H1 (cell line): Measurements from ENCODE around the gene GRID2. TPM values are rescaled to one million over a fixed set of nuclear protein-coding genes. Genes with fewer than 3 reads are reported as not detected.

Source experiments
- CTCF ChIA-PET: fragments of 300-600 bp; sonication (Branson Sonifier 250); formaldehyde crosslinking; loops from one replicate; lab custom pipeline; 2021; ENCODE audit not compliant: partially characterized antibody; lab: Charles Lee
- POLR2A ChIA-PET: fragments of 300-600 bp; sonication (Branson Sonifier 250); formaldehyde crosslinking; loops from one replicate; lab custom pipeline; 2021; ENCODE audit warnings: inconsistent platforms; ENCODE audit not compliant: partially characterized antibody; lab: Charles Lee
- DNase-seq, 2 experiments: peaks; one replicate each; pipeline versions ENCODE4 v3.0.0 to v3.0.0-alpha.2; 2010 to 2022; ENCODE audit warnings: low spot score in 2 of 2, low read depth in 1 of 2, mixed read lengths in 1 of 2
- FAIRE-seq: peaks from 2 replicates; lab custom pipeline; 2011; peaks lifted over from hg19 to GRCh38; lab: Jason Lieb, UNC
- H2AFZ ChIP-seq: 2 replicates; pipeline ENCODE4 v1.8.1; 2012; ENCODE audit warnings: low read length, inconsistent platforms
- H2AK5ac ChIP-seq: 2 replicates; pipeline ENCODE4 v1.6.1; 2013; ENCODE audit warnings: low read depth, low read length
- H2BK120ac ChIP-seq: replicated peaks from 2 replicates; pipeline ENCODE3; 2013; ENCODE audit warnings: low read depth, low read length, inconsistent platforms
- H2BK12ac ChIP-seq: 2 replicates; pipeline ENCODE4 v1.6.1; 2013; ENCODE audit warnings: low read depth, low read length
- H2BK15ac ChIP-seq: 2 replicates; pipeline ENCODE4 v1.6.1; 2013; ENCODE audit warnings: low read length
- H2BK20ac ChIP-seq: 2 replicates; pipeline ENCODE4 v1.6.1; 2013; ENCODE audit warnings: low read length
- H2BK5ac ChIP-seq: 2 replicates; pipeline ENCODE4 v1.6.1; 2013; ENCODE audit warnings: low read depth, low read length
- H3K14ac ChIP-seq: 2 replicates; pipeline ENCODE4 v1.6.1; 2013; ENCODE audit warnings: inconsistent platforms; ENCODE audit not compliant: insufficient read length
- H3K18ac ChIP-seq: 2 replicates; pipeline ENCODE4 v1.6.1; 2013; ENCODE audit warnings: low read length; ENCODE audit errors: extremely low read depth
- H3K23ac ChIP-seq: 2 replicates; pipeline ENCODE4 v1.6.1; 2013; ENCODE audit warnings: inconsistent platforms; ENCODE audit not compliant: insufficient read length
- H3K23me2 ChIP-seq: 2 replicates; pipeline ENCODE4 v1.6.1; 2013; ENCODE audit warnings: low read depth, low read length
- H3K27ac ChIP-seq: 2 replicates; pipeline ENCODE4 v1.6.1; 2011; ENCODE audit warnings: low read depth, low read length, inconsistent platforms
- H3K27me3 ChIP-seq, 4 experiments: replicated peaks in 1 of 4; 1 replicate in 1 of 4; 2 replicates in 3 of 4; pipeline versions ENCODE4 v1.6.1 to v1.8.1; 2011 to 2013; ENCODE audit warnings: low read length in 3 of 4, mild to moderate bottlenecking in 3 of 4, inconsistent platforms in 2 of 4, mixed read lengths in 2 of 4, moderate library complexity in 1 of 4; ENCODE audit not compliant: control insufficient read depth in 3 of 4, insufficient read depth in 3 of 4; ENCODE audit errors: extremely low read depth in 1 of 4
- H3K36me3 ChIP-seq, 4 experiments: 2 replicates each; pipeline versions ENCODE4 v1.6.1 to v1.8.1; 2011 to 2013; ENCODE audit warnings: mild to moderate bottlenecking in 4 of 4, low read length in 3 of 4, moderate library complexity in 2 of 4, control low read depth in 1 of 4, inconsistent platforms in 1 of 4; ENCODE audit not compliant: insufficient read depth in 4 of 4, control insufficient read depth in 2 of 4
- H3K4ac ChIP-seq: replicated peaks from 2 replicates; pipeline ENCODE3; 2013; ENCODE audit warnings: low read length, low read depth, mixed read lengths, inconsistent platforms; ENCODE audit not compliant: insufficient read length
- H3K4me1 ChIP-seq, 4 experiments: replicated peaks in 1 of 4; 1 replicate in 1 of 4; 2 replicates in 3 of 4; pipeline versions ENCODE4 v1.6.1 to v1.8.1; 2011 to 2013; ENCODE audit warnings: low read length in 3 of 4, inconsistent platforms in 2 of 4, mixed read lengths in 1 of 4; ENCODE audit not compliant: insufficient read depth in 4 of 4, control insufficient read depth in 3 of 4
- H3K4me2 ChIP-seq, 2 experiments: 2 replicates each; pipeline versions ENCODE4 v1.6.1 to v1.8.1; 2011 to 2013; ENCODE audit warnings: low read depth in 2 of 2, low read length in 2 of 2, control low read depth in 1 of 2, inconsistent platforms in 1 of 2, mild to moderate bottlenecking in 1 of 2; ENCODE audit not compliant: insufficient read depth in 1 of 2
- H3K4me3 ChIP-seq, 4 experiments: fragments of 200-600, 300-600 bp in 1 of 4; sonication (generic), shearing (Covaris generic), sonication (Bioruptor Twin) in 1 of 4; 2 replicates each; pipeline versions ENCODE4 v1.5.1 to v1.8.1; 2011 to 2016; ENCODE audit warnings: low read length in 4 of 4, low read depth in 3 of 4, control low read depth in 2 of 4, inconsistent platforms in 2 of 4, mild to moderate bottlenecking in 2 of 4, mixed read lengths in 1 of 4, moderate library complexity in 1 of 4; ENCODE audit not compliant: insufficient read depth in 2 of 4; ENCODE audit errors: extremely low read depth in 1 of 4
- H3K56ac ChIP-seq: replicated peaks from 2 replicates; pipeline ENCODE3; 2013; ENCODE audit warnings: low read depth, mild to moderate bottlenecking, mixed read lengths, low read length, inconsistent platforms; ENCODE audit not compliant: insufficient read length
- H3K79me1 ChIP-seq: 2 replicates; pipeline ENCODE4 v1.6.1; 2013; ENCODE audit warnings: low read depth, low read length, control low read depth
- H3K79me2 ChIP-seq, 2 experiments: 2 replicates each; pipeline versions ENCODE4 v1.6.1 to v1.8.1; 2012 to 2013; ENCODE audit warnings: low read length in 2 of 2, mild to moderate bottlenecking in 2 of 2, inconsistent platforms in 1 of 2; ENCODE audit not compliant: insufficient read depth in 2 of 2, control insufficient read depth in 1 of 2
- H3K9ac ChIP-seq, 4 experiments: replicated peaks in 1 of 4; 1 replicate in 1 of 4; 2 replicates in 3 of 4; pipeline versions ENCODE4 v1.6.1 to v1.8.1; 2011 to 2013; ENCODE audit warnings: low read depth in 3 of 4, low read length in 3 of 4, control low read depth in 2 of 4, mild to moderate bottlenecking in 2 of 4, moderate library complexity in 2 of 4, inconsistent platforms in 1 of 4; ENCODE audit errors: extremely low read depth in 1 of 4
- H3K9me3 ChIP-seq, 2 experiments: 2 replicates each; pipeline versions ENCODE4 v1.6.1 to v1.8.1; 2012 to 2013; ENCODE audit warnings: mild to moderate bottlenecking in 2 of 2, moderate library complexity in 2 of 2, control low read depth in 1 of 2, inconsistent platforms in 1 of 2, low read depth in 1 of 2, low read length in 1 of 2, mixed read lengths in 1 of 2; ENCODE audit not compliant: insufficient read depth in 2 of 2
- H4K20me1 ChIP-seq, 2 experiments: replicated peaks in 1 of 2; 2 replicates each; pipeline versions ENCODE3 to v1.8.1; 2011 to 2013; ENCODE audit warnings: inconsistent platforms in 2 of 2, low read length in 2 of 2, mild to moderate bottlenecking in 1 of 2; ENCODE audit not compliant: insufficient read depth in 2 of 2, control insufficient read depth in 1 of 2
- H4K5ac ChIP-seq: 2 replicates; pipeline ENCODE4 v1.6.1; 2013; ENCODE audit warnings: low read length, low read depth, mixed read lengths, inconsistent platforms; ENCODE audit not compliant: insufficient read length
- H4K8ac ChIP-seq: 2 replicates; pipeline ENCODE4 v1.8.0; 2013; ENCODE audit warnings: mild to moderate bottlenecking, moderate library complexity, low read length, inconsistent platforms; ENCODE audit not compliant: insufficient read depth; ENCODE audit errors: extremely low read depth
- H4K91ac ChIP-seq: replicated peaks from 2 replicates; pipeline ENCODE3; 2013; ENCODE audit warnings: low read length, mixed read lengths, inconsistent platforms; ENCODE audit not compliant: insufficient read length
- BCL11A ChIP-seq, 2 experiments: IDR thresholded peaks; one replicate each; pipeline ENCODE4 v1.6.1; 2011; ENCODE audit warnings: low read depth in 2 of 2, low read length in 2 of 2, mild to moderate bottlenecking in 2 of 2
- CBX8 ChIP-seq: fragments of 300-800, 300-1000 bp; sonication (generic); IDR thresholded peaks from 2 replicates; pipeline ENCODE4 v1.7.1; 2016; ENCODE audit warnings: low read depth, low read length, borderline replicate concordance
- CHD2 ChIP-seq: IDR thresholded peaks from 2 replicates; pipeline ENCODE4 v1.6.1; 2012; ENCODE audit warnings: low read length, improper control_type of control experiment
- CREB1 ChIP-seq: IDR thresholded peaks from 2 replicates; pipeline ENCODE4 v1.6.1; 2012; ENCODE audit warnings: inconsistent platforms
- HDAC6 ChIP-seq: IDR thresholded peaks from one replicate; pipeline ENCODE4 v1.7.1; 2012; ENCODE audit warnings: low read depth, mild to moderate bottlenecking, inconsistent platforms, low read length, moderate library complexity
- MAFK ChIP-seq: IDR thresholded peaks from 2 replicates; pipeline ENCODE4 v1.6.1; 2012; ENCODE audit warnings: low read depth, mild to moderate bottlenecking, improper control_type of control experiment, low read length
- NANOG ChIP-seq: IDR thresholded peaks from 2 replicates; pipeline ENCODE4 v1.6.1; 2011; ENCODE audit warnings: low read length, low read depth, mild to moderate bottlenecking, inconsistent platforms; ENCODE audit not compliant: insufficient read depth, poor library complexity, severe bottlenecking
- NRF1 ChIP-seq: IDR thresholded peaks from 2 replicates; pipeline ENCODE4 v1.6.1; 2011; ENCODE audit warnings: mild to moderate bottlenecking, low read depth, low read length, improper control_type of control experiment
- SRF ChIP-seq: IDR thresholded peaks from 2 replicates; pipeline ENCODE4 v1.6.1; 2011; ENCODE audit warnings: mild to moderate bottlenecking, low read depth, low read length, moderate library complexity
- TBP ChIP-seq: IDR thresholded peaks from 2 replicates; pipeline ENCODE4 v1.6.1; 2011; ENCODE audit warnings: low read depth, low read length, improper control_type of control experiment
- TEAD4 ChIP-seq: IDR thresholded peaks from 2 replicates; pipeline ENCODE4 v1.6.1; 2012; ENCODE audit warnings: low read depth, low read length, inconsistent platforms, mixed read lengths
- polyA plus RNA-seq, 7 experiments: library from polyadenylated mRNA; depleted of rRNA in 3 of 7; stranded (reverse) in 5 of 7; unstranded in 2 of 7; fragments of >200 nt in 5 of 7; fragments of 200-250 nt in 2 of 7; gene quantifications; 1 replicate in 5 of 7; 2 replicates in 1 of 7; 4 replicates in 1 of 7; pipeline versions ENCODE4 v1.2.1 to v1.2.3, GENCODE V29; 2011 to 2013; ENCODE audit warnings: missing spikeins in 2 of 7, mixed read lengths in 2 of 7
- total RNA-seq: library from RNA; stranded (reverse); fragmentation: NEBNext Ultra II Directional; extraction: Animal tissue kit (Norgen Biotek cat#: 25700); gene quantifications from 2 replicates; pipeline ENCODE4 v1.2.1, GENCODE V29; 2021
- TF ChIP-seq, protein P1 (sequence below), 3 experiments: IDR thresholded peaks; 1 replicate in 2 of 3; 2 replicates in 1 of 3; pipeline versions ENCODE4 v1.5.1 to v1.6.1; 2011; ENCODE audit warnings: low read length in 3 of 3, mild to moderate bottlenecking in 3 of 3, inconsistent platforms in 2 of 3, low read depth in 1 of 3, moderate library complexity in 1 of 3; ENCODE audit not compliant: insufficient read depth in 1 of 3; ENCODE audit errors: control extremely low read depth in 1 of 3
- TF ChIP-seq, protein P2 (sequence below): IDR thresholded peaks from 2 replicates; pipeline ENCODE4 v1.6.1; 2011; ENCODE audit warnings: low read length, improper control_type of control experiment

Gene GRID2
- total and polyA plus RNA-seq, 2 of the 8 experiments (the other 6 are each of a cell fraction or from before 2014, with no cell fraction given): 31.1 to 81.9 TPM

DNA sequence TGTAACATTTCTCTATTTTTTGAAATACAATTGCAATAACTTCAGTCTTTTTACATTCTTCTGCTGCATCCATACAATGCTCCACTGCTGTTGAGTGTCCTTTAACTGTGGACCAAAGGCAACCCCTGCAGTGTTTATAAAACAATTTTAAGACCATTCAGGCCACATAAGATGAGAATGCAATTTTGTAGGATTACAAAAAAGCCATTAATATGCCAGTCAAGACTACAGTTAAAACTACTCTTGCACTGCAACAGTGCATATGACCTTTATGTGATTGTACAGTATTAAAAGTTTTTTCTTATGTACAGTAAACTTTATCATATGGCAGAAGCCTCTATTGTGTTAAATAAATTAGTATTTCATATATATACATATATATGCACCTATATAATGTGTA is 1469.1 kb downstream of the GRID2 start:
- no peaks in the 10 kb centered on the region for H3K79me1 ChIP-seq
- DNase-seq (no peak), FAIRE-seq (no peak)
- no peaks in the 10 kb centered on the region for H3K79me2 ChIP-seq
- no peak overlapping the region for H2BK15ac ChIP-seq
- H3K23ac ChIP-seq: no peak overlapping the region
- no peaks in the 10 kb centered on the region for H3K27me3 ChIP-seq
- H3K4me1 ChIP-seq: no peaks in the 10 kb centered on the region
- no peak overlapping the region for H3K4me3 ChIP-seq
- H3K18ac ChIP-seq: no peak overlapping the region
- no peak overlapping the region for H2BK12ac ChIP-seq
- POLR2A ChIA-PET: no interaction called here
- no peaks in the 10 kb centered on the region for H3K9me3 ChIP-seq
- H2BK20ac ChIP-seq: no peak overlapping the region
- no peak overlapping the region for H2AK5ac ChIP-seq
- H3K27ac ChIP-seq: no peak overlapping the region
- H3K14ac ChIP-seq: no peak overlapping the region
- no peaks in the 10 kb centered on the region for H4K20me1 ChIP-seq
- no peak overlapping the region for H2BK120ac ChIP-seq
- TF ChIP-seq, protein P1, sequence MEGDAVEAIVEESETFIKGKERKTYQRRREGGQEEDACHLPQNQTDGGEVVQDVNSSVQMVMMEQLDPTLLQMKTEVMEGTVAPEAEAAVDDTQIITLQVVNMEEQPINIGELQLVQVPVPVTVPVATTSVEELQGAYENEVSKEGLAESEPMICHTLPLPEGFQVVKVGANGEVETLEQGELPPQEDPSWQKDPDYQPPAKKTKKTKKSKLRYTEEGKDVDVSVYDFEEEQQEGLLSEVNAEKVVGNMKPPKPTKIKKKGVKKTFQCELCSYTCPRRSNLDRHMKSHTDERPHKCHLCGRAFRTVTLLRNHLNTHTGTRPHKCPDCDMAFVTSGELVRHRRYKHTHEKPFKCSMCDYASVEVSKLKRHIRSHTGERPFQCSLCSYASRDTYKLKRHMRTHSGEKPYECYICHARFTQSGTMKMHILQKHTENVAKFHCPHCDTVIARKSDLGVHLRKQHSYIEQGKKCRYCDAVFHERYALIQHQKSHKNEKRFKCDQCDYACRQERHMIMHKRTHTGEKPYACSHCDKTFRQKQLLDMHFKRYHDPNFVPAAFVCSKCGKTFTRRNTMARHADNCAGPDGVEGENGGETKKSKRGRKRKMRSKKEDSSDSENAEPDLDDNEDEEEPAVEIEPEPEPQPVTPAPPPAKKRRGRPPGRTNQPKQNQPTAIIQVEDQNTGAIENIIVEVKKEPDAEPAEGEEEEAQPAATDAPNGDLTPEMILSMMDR (IDR thresholded peaks at IDR 0.05; ENCODE audit: control extremely low read depth in 1 of 3, insufficient read depth in 1 of 3, low read depth in 1 of 3, low read length in 3 of 3): no peak
- no peak for TF ChIP-seq HDAC6
- no peak for TF ChIP-seq MAFK
- TF ChIP-seq CREB1: no peak
- TF ChIP-seq CBX8: no peak
- TF ChIP-seq SRF: no peak
- TF ChIP-seq NRF1: no peak
- TF ChIP-seq, protein P2, sequence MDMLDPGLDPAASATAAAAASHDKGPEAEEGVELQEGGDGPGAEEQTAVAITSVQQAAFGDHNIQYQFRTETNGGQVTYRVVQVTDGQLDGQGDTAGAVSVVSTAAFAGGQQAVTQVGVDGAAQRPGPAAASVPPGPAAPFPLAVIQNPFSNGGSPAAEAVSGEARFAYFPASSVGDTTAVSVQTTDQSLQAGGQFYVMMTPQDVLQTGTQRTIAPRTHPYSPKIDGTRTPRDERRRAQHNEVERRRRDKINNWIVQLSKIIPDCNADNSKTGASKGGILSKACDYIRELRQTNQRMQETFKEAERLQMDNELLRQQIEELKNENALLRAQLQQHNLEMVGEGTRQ: no peak
- no peak for TF ChIP-seq NANOG
- no peak for TF ChIP-seq BCL11A (IDR thresholded peaks at IDR 0.05; ENCODE audit: low read depth in 2 of 2, low read length in 2 of 2)
- no peak for TF ChIP-seq TBP
- no peak for TF ChIP-seq TEAD4
- no peak for TF ChIP-seq CHD2
- TF ChIP-seq, all 59 proteins: peak for 0
- H3K56ac ChIP-seq: no peak overlapping the region
- H3K36me3 ChIP-seq: peaks cover 0 to 2% (median 0%) of the 10 kb centered on the region in 4 experiments; a peak in 2 of 8 replicates
- CTCF ChIA-PET: no interaction called here
- no peak overlapping the region for H3K4me2 ChIP-seq
- no peak overlapping the region for H3K4ac ChIP-seq
- H4K5ac ChIP-seq: no peak overlapping the region
- H2AFZ ChIP-seq: no peak overlapping the region
- no peak overlapping the region for H2BK5ac ChIP-seq
- no peak overlapping the region for H3K9ac ChIP-seq
- no peaks in the 10 kb centered on the region for H3K23me2 ChIP-seq
- H4K8ac ChIP-seq: no peak overlapping the region
- H4K91ac ChIP-seq: no peak overlapping the region
